OCI-LY7 (cell line): Measurements from ENCODE around the gene RUFY2.

Experiments used
- EZH2phosphoT487 ChIP-seq: fragments of 200-600 bp; sonication (generic); IDR thresholded peaks from 2 replicates; pipeline ENCODE4 v1.6.1; 2018; ENCODE audit warnings: low read depth, borderline replicate concordance, mild to moderate bottlenecking, mixed run types, antibody characterized with exemption, low read length, moderate library complexity, mixed read lengths
- TF ChIP-seq, protein P1 (sequence below): fragments of 200-600 bp; sonication (generic); conservative IDR thresholded peaks from 2 replicates; pipeline ENCODE4 v1.5.1; 2014; ENCODE audit warnings: mild to moderate bottlenecking, antibody characterized with exemption, low read length, moderate library complexity, mixed read lengths

DNA sequence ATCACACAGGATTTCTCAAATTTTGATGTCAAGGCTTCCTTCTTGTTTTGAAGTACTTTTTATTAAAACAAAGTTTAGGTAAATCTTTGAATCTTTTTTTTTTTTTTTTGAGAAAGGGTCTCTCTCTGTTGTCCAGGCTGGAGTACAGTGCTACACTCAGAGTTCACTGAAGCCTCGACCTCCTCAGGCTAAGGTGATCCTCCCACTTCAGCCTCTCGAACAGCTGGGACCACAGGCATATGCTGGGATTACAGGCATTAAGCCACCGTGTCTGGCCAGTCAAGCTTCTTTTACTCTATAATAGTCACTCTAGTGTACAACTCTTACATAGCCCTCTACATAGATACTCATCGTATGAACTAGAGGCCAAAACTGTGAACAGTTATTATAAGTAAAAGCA lies 3.4 kb downstream of the RUFY2 start:
- TF ChIP-seq, protein P1, sequence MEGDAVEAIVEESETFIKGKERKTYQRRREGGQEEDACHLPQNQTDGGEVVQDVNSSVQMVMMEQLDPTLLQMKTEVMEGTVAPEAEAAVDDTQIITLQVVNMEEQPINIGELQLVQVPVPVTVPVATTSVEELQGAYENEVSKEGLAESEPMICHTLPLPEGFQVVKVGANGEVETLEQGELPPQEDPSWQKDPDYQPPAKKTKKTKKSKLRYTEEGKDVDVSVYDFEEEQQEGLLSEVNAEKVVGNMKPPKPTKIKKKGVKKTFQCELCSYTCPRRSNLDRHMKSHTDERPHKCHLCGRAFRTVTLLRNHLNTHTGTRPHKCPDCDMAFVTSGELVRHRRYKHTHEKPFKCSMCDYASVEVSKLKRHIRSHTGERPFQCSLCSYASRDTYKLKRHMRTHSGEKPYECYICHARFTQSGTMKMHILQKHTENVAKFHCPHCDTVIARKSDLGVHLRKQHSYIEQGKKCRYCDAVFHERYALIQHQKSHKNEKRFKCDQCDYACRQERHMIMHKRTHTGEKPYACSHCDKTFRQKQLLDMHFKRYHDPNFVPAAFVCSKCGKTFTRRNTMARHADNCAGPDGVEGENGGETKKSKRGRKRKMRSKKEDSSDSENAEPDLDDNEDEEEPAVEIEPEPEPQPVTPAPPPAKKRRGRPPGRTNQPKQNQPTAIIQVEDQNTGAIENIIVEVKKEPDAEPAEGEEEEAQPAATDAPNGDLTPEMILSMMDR, result no peak
- TF ChIP-seq EZH2phosphoT487, result no peak
